HG02759 (cell line): ENCODE data around the gene SETD1A.

ENCODE experiments used
- ATAC-seq: cut with Tn5 transposase; IDR thresholded peaks from one replicate; pipeline ENCODE4 v1.9.1; 2021; ENCODE audit warnings: mild to moderate bottlenecking, moderate library complexity; ENCODE audit not compliant: unreplicated experiment

SETD1A gene

DNA sequence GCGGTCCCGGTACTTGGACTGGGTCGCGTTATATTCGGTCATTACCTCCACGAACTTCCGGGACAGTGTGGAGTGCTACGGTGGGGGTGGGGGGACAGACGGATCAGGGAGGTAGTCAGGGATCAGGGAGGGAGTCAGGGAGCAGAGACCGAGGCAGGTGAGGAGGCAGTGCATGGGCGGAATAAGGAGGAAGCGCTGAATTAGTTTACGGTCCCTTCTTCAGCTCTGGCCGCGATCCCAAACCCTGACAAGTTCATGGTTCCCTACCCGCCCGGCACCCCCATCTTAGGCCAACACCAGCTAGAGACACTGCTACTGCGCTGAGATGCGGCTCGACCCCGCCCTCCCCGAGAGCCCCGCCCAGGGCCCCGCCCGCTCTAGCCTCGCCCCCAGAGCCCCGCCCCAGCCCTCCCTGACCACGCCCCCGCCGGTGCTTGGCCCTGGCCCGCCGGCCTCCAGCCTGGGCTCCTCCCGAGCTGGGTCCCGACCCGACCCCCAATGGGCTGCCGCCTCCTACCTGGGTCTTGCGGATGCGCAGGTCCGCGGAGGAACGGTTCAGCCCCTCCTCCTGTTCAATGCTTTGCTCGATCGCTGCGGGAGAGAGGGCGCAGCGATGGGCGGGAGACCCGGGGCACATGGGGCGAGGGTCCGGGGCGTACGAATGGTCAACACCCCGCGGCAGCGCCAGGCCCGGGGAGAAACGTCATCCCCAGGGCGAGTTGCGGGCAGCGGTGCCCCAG, 39.6 kb downstream of the SETD1A start:
- peak; percentile 79 for ATAC-seq

DNA sequence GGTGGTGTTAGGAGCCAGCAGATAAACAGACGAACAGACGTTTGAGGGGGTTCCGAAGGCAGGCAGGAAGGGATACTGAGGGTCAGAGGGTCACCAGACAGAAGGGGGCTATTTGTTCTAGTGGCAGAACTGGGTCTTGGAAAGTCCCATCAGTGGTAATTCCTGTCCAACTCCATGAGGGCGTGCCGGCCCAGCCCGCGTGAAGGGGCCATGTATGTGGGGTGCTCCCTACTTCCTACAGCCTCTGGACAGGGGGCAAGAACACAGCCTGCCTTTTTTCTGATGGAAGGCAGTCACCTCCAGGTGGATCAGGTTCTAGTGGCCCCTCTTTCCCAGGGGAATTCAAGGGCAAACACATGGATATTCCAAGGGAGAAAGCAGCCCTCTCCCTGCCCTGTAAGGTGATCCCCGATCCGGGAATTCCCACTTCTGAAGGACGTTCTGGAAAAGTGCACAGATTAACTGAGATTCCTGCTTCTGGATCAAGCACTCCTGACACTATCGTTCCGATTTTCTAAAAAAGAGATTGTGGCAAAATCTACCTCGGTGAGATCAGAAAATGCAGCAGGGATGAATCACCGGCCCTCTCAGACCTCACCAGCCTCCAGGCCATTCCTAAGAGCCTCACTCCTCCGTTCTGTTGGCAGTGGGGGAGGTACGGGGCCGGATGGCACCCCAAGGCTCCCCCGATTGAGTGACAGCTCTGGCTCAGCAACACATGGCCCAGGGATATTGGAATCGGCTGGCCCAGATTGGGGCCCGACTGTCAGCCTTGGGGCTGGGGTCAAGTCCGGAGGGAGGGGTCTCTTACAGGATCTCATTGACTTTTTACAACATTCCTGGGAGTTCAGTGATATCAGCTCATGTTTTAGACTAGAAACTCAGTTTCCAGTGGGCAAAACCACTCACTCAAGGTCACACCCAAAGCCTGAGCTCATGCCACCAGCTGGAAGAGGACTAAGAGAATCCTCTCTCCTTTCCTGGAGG, 40.5 kb downstream of the SETD1A start:
- no peak for ATAC-seq

DNA sequence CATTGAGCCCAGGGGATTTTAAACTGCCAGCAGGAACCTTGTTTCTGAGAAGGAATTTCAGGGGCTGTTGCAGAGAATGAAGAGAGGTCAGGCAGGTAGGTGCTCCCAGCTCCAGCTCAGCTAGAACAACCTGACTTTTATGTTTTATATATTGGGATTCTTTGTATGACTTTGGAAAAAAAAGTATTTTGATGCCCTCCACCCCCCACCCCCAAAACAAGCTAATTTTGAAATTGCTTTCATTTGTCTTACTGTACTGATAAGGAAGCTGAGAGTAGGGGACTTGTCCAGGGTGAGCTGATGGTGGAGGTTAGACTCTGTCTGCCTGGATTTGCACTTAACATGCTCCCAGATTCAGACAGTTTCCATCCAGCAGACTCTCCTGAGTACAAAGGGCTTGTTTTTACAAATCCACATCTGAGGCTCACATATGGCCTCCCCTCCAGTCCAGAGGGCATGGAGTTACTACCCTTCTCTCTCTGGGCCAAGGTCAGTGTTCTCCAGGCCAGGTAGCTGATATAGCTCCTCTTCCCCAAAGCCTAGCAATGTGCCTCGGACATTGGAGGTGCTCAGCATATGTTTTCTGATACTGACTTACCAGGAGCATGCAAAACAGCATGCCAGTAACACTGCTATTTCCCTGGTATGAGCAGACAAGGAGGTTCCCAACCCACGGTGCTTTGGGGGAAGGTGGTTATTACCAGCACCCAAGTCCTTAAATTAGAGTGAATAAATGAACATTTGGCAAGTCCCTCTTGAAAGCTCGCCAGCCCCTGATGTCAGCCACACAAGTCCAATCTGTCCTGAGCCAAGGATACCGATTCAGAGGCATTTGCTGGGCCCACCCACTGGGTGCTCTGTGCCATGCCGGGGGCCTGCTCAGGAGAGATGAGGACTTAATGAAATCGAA, 41.6 kb downstream of the SETD1A start:
- no peak for ATAC-seq

DNA sequence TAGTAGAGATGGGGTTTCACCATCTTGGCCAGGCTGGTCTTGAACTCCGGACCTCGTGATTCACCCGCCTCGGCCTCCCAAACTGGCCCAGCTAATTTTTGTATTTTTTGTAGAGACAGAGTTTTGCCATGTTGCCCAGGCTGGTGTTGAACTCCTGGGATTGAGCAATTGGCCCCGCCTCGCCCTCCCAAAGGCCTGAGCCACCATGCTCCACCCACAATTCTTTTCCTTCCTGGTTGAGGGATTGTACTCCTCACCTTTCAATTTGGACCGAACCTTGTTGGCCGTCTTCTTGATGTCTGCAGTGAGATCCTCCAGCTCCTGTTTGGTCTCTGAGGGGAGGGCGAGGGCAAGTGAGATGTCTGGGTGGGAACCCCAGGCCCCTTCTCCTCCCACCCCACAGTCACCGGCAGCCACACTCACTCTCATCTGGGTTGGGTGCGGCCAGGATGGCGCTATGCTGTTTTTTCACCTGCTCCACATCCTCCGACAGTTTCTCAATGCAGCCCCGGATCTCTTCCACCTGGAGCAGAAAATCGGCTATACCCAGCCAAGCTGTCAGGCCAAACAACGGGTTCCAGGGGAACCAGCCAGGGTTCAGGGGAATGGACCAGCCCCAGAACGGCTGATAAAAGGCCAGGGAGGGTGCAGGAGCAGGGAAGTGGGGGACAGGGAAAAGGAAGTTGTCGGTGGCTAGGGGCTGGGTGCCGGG, 43.3 kb downstream of the SETD1A start:
- no peak for ATAC-seq

DNA sequence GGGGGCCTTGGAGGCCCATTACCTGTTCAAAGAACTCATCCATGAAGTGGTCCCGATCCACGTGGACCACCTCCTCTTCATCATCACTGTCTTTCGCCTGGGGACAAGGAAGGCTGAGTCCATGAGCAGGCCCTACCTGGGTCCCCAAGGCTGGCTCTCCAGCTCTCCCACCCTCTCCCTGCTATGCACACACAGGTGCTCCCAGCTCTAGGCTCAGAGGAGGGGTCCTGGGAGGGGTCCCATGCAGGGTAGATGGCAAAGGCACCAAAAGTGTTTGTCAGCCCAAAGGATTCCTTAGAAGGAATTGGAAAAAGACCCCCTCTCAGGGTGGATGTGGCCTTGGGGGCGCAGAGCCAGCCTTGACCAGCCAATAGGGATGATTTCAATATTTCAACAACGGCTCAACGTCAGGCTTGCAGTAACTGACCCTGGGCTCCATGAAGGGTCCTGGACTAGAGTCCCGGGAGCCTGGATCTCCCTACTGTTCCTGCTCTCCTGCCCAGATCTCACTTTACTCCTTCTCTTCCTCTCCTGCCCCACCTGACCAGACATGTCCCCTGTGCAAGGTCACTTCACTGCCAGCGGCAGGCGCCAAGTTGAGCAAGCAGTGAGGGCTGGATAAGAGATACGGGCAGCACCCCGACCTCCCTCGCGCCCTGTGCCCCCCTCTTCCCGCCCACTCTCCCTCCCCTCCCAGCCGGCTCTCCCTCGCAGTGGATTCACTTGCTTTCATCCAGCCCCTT, 44.1 kb downstream of the SETD1A start:
- ATAC-seq, result no peak

DNA sequence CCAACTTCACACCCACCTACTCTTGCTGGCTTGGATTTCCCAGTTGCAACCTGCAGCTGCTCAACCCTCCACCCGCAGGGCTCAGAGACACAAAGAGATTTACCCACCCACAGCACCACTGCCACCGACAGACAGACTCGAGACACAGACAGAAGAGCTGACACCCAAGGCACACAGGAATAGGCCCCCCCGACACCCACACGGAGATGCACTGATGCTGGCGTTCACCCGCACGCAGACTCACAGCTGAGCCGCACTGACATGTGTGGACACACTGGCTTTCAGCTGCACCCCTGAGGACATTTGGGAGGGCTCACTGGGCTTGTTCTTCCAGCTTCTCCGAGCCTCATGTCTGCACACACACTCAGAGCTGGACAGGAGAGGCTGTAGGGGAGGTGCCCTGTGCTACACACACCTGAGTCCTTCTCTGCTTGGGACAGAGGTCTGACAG, 44.7 kb downstream of the SETD1A start:
- ATAC-seq, result no peak

DNA sequence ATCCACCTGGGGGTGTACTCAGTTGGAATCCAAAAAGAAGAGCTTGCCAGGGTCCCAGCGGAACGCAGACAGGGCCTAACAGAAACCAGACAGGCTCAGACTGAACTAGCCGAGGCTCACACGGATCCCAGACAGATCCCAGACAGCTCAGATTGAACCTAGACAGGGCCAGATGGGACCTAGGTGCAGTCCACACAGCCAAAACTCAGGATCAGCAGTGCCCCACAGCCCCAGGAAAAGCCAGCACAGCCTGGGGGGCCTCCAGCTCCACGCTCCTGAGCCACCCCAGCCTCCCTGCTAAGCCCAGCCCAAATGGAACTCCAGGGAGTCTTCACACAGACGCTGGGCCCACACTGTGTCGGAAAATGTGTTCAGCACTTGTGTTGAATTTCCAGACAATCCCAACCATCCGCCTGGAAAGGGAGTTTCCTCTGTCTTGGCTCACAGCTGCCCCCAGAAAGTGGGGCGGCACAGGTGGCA, 45.3 kb downstream of the SETD1A start:
- ATAC-seq, result no peak

DNA sequence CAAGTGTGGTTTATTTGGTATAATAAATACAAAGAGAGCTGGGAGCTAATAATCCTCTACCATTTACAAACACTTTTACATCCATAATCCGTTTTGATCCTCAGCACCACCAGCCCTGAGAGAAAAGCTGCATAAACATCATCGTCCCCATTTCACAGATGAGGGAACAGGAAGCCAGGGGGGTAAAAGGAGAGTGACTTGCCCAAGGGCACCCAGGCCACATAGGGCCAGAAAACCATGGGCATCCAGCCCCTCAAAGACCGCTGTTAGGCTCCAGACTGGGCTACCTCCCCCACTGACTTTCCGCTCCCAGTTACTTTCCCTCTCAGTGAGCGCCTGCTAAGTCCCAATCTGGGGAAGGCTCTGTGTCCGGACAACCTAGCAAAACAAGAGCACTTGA, 46.2 kb downstream of the SETD1A start:
- ATAC-seq, result no peak

DNA sequence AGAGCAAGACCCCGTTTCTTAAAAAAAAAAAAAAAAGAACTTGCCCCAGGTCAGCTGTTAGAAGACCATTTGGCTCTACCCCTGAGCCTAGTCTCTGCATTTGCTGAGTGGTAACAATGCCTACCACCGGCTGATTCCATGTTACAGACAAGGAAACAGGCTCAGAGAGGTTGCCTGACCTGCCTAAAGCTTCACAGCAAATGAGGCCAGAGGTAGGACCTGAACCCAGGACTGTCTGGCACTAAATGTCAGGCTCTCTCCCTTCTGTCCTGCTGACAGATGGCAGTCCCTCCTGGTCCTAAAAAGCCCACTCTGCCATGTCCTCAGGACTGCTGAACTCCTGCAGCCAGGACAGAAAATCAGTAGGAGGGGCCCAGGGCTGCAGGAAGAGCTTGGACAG, 47.1 kb downstream of the SETD1A start:
- ATAC-seq, result no peak

DNA sequence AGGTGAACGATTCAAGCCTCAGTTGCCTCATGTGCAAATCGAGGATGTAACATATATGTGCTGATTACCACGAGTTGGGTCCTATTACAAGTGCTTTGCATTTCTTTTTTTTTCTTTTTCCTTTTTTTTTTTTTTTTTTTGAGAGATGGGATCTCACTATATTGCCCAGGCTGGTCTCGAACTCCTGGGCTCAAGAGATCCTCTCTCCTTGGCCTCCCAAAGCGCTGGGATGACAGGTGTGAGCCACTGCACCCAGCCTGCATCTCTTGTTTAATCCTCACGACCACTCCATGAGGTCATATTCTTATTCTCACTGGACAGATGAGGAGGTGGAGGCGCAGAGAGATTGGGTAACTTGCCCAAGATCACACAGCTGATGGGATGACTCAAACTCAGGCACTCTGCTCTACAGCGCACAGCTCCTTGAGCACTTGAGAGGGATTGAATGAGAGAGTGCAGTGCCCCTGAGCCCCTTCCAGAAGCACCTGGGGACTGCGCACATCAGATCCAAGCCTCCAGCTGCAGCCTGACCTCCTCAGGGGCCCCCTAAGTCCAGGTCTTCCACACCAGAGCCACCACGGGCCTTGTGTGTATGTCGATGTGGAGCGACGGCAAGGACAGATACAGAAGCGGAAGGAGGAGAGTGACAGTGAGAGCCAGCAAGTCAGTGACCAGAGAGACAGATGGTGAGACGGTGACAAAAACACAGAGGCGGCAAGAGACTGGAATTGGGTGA, 48.0 kb downstream of the SETD1A start:
- no peak for ATAC-seq

DNA sequence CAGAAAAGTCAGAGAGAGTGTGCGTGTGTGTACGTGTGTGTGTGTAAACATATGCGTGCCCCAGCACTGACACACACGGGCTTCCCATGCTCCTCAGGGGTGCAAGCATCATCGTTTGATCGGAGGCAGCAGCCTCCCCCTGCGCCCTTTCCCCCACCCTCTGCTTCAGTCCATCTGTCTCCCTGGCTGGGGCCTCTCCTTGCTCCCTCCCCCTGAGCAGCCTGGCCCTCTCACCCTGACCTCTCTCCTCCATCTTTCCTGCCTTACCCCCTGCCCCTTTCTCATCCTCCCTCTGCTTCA, 48.5 kb downstream of the SETD1A start:
- no peak for ATAC-seq

DNA sequence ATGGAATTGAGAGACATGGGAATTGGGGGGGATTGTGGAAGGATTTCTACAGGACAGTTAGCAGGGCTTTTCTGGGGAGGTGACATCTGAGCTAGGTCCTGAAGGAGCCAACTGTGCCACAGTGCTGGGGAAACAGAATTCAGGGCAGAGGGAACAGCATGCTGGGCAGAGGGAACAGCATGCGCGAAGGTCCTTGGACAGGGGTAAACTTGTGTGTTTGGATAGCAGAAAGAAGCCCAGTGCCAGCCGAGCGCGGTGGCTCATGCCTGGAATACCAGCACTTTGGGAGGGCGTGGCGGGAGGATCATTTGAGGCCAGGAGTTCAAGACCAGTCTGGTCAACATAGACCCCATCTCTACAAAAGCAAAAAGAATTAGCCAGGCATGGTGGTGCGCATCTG, 49.0 kb downstream of the SETD1A start:
- no peak for ATAC-seq

DNA sequence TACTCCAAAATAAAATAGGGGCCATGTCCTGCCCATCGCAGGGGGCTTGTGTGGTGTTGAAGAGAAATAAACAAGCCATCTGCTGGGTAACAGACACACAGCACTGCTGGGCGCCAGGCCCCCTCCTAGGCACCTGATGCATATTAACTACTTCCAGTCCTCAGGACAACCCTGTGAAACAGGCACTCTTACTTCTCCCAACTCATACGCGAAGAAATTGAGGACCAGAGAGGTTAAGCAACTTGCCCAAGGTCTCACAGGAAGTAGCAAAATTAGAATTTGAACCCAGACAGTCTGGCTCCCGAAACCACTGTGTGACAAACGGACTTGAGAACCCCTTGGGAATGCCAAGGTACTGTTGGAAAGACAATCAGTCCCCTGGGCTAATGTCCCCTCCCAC, 50.1 kb downstream of the SETD1A start:
- ATAC-seq, result no peak

DNA sequence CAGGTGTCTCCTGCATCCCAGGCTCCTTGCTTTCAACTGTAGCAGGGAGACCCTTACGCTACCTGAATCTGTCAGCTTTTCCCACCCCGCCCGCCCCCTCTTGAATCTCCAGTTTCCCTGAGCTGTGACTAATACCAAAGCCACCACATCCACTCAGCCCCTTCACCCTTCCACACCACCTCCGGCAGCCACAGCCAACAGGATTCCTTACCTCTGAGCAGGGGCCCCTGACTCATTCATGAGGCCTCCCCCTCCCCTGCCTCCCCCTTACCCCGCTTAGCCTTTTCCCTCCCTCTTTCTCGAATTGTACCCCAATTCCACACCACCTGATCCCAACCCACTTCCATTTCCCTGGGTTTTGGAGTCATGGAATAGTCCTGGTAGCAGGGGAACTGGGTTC, 50.6 kb downstream of the SETD1A start:
- no peak for ATAC-seq

DNA sequence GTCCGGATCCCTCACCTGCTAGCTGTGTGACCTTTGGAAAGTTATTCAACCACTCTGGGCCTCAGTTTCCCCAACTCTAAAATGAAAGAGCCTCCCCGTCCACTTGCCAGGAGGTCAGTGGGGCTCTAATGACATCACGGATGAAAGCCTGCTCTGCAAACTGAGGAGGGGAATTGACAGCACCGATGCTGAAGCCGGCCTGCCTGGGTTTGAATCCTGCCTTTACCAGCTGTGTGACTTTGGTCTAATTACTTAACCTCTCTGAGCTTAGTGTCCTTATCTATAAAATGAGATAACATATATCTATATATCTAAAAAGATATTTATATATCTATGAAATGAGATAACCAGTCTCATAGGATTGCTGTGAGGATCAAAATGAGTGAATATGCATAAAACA, 51.0 kb downstream of the SETD1A start:
- ATAC-seq, result no peak

DNA sequence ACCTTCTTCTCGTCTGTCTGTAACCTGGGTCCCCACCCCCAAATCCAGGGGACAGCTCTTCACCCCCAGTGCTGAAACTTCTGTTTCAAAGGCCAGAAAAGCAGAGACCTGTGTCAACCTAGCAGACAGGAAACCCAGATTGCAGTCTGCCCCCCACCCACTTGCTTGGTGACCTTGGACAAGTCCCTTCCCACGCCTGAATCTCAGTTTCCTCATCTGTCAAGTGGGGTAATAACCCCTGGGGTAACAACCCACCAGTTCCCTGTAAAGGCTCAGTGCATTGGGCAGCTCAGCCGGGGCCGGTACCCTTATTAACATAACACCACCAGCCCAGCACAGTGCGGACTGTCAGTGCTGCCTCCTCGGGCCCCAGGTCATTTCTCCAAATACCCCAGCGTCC, 51.6 kb downstream of the SETD1A start:
- no peak for ATAC-seq

DNA sequence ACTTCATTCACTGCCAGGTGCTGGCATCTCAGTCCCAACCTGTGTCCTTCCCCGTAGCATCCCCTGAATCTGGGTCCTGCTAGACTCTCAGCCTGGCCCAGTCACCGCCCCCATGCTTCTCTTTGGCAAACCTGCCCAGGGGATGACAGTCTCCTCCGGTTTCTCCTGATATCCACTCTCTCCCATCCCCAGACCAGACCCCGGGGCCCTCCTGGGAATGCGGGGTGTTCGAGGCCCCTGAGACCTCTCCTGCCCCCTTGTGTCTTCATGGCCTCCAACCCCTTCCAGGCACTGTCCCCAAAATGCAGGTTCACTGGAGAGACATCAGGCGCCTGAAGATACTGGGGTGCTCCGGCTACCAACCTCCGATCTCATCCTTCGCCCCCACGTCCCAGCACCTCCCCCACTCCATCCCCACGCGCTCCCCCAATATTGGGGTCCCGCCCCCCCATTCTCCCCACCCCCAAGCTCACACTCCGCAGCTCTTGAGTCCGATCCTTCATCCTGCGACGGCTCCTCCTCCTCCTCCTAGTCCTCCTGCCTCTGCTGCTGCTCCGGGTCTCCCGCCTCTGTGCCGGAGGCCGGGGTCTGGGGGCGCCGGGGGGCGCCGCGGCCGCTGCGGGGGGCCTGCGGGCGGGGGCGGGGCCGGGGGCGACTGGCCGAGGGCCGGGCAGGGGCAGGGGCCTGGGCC, 52.5 kb downstream of the SETD1A start:
- ATAC-seq, result no peak

DNA sequence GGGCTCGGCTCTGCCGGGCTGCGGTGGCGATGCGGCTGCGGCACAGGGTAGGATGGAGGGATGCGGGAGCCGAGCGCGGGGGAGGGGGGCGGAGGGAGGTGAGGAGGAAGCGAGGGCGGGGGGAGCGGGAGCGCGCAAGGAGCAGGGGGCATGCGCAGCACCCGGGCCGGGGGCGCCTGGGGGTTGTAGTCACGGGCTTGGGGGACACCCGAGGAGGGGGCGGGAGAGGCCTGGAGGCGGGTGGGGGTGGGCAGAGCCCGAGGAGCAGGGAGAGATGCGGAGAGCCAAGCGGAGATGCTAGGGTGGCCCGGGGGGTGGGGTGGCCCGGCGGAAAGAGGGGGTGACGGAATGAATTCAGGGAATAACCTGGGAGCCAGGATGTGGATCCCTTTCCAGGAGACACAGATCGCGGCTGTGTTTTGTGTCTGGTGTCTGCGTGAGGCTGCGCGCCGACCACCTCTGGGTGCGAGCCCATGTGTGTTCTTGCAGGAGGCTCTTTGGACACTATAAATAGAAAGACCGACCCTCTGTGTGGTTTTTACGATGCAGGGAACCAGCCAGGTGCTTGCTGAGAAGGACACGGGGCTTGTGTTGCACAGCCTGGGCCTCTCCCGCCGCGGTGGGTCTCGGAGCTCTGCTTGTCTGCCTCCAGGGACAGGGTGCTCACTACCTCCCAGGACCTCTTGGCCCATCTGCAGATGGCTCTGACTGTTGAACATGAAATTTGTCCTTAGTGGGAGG, 53.2 kb downstream of the SETD1A start, which contains the start of gene STX1B:
TSS of gene STX1B (minus strand) at position 54 of the 741 bp plus-strand sequence. CDS start 242 bp downstream, outside the sequence.
- no peak for ATAC-seq
